Measurements from ENCODE around the gene MAP7D3. TPM values are rescaled to one million over a fixed set of nuclear protein-coding genes. Genes with fewer than 3 reads are reported as not detected.

Gene MAP7D3
- total and polyA plus RNA-seq, 4 donors = 7.7 to 13.7 (median 8.7) TPM

- H3K9me3 ChIP-seq (ENCODE audit: control insufficient read depth, insufficient read depth, low read length) = no peaks in the 10 kb centered on the region
- H3K4me3 ChIP-seq (ENCODE audit: low read depth, low read length) = no peak overlapping the region
- no peaks in the 10 kb centered on the region for H3K4me1 ChIP-seq (ENCODE audit: control insufficient read depth, insufficient read depth, low read length)
- peaks cover 5% of the 10 kb centered on the region for H3K27me3 ChIP-seq (ENCODE audit: control insufficient read depth, insufficient read depth, low read length)
- no peak overlapping the region for H3K27ac ChIP-seq (ENCODE audit: low read depth, low read length)
- H3K36me3 ChIP-seq (ENCODE audit: control insufficient read depth, insufficient read depth, low read length) = peaks cover 5% of the 10 kb centered on the region
- no peak for DNase-seq (ENCODE audit: low read depth in 4 of 6, low spot score in 6 of 6)
Measured at GRCh38 chrX:136227074-136227473, 24.1 kb downstream of the MAP7D3 start.

- H3K4me1 ChIP-seq (ENCODE audit: control insufficient read depth, insufficient read depth, low read length) = no peaks in the 10 kb centered on the region
- H3K4me3 ChIP-seq (ENCODE audit: low read depth, low read length) = no peak overlapping the region
- no peaks in the 10 kb centered on the region for H3K36me3 ChIP-seq (ENCODE audit: control insufficient read depth, insufficient read depth, low read length)
- DNase-seq (ENCODE audit: low read depth in 4 of 6, low spot score in 6 of 6) = no peak
- WGBS (ENCODE audit: insufficient coverage) = 100% methylated on average over 2 of the region's 3 CpGs
- no peaks in the 10 kb centered on the region for H3K27me3 ChIP-seq (ENCODE audit: control insufficient read depth, insufficient read depth, low read length)
- no peak overlapping the region for H3K27ac ChIP-seq (ENCODE audit: low read depth, low read length)
- H3K9me3 ChIP-seq (ENCODE audit: control insufficient read depth, insufficient read depth, low read length) = no peaks in the 10 kb centered on the region
Measured at GRCh38 chrX:136221851-136222513, 29.2 kb downstream of the MAP7D3 start.

GRCh38 chrX:136220951-136221350, 30.2 kb downstream of the MAP7D3 start:
- H3K9me3 ChIP-seq (ENCODE audit: control insufficient read depth, insufficient read depth, low read length) = no peaks in the 10 kb centered on the region
- DNase-seq (ENCODE audit: low read depth in 4 of 6, low spot score in 6 of 6) = no peak
- no peaks in the 10 kb centered on the region for H3K4me1 ChIP-seq (ENCODE audit: control insufficient read depth, insufficient read depth, low read length)
- no peak overlapping the region for H3K27ac ChIP-seq (ENCODE audit: low read depth, low read length)
- 76% methylated on average over 3 of the region's 3 CpGs for WGBS (ENCODE audit: insufficient coverage)
- no peak overlapping the region for H3K4me3 ChIP-seq (ENCODE audit: low read depth, low read length)
- H3K27me3 ChIP-seq (ENCODE audit: control insufficient read depth, insufficient read depth, low read length) = no peaks in the 10 kb centered on the region
- H3K36me3 ChIP-seq (ENCODE audit: control insufficient read depth, insufficient read depth, low read length) = no peaks in the 10 kb centered on the region

- Histone ChIP-seq H3K4me3 (ENCODE audit: low read depth, low read length) (no peak overlapping the region), H3K9me3 (ENCODE audit: control insufficient read depth, insufficient read depth, low read length) (no peaks in the 10 kb centered on the region), H3K27me3 (ENCODE audit: control insufficient read depth, insufficient read depth, low read length) (no peaks in the 10 kb centered on the region), H3K4me1 (ENCODE audit: control insufficient read depth, insufficient read depth, low read length) (no peaks in the 10 kb centered on the region), H3K27ac (ENCODE audit: low read depth, low read length) (no peak overlapping the region), H3K36me3 (ENCODE audit: control insufficient read depth, insufficient read depth, low read length) (no peaks in the 10 kb centered on the region)
- WGBS (ENCODE audit: insufficient coverage) = no CpG with 5 or more reads among the region's 4 CpGs
- no peak for DNase-seq (ENCODE audit: low read depth in 4 of 6, low spot score in 6 of 6)
Measured at GRCh38 chrX:136220540-136220939, 30.7 kb downstream of the MAP7D3 start.

GRCh38 chrX:136219893-136220292, 31.3 kb downstream of the MAP7D3 start:
- 75% methylated on average over 2 of the region's 5 CpGs for WGBS (ENCODE audit: insufficient coverage)
- H3K27ac ChIP-seq (ENCODE audit: low read depth, low read length) = no peak overlapping the region
- no peaks in the 10 kb centered on the region for H3K9me3 ChIP-seq (ENCODE audit: control insufficient read depth, insufficient read depth, low read length)
- DNase-seq (ENCODE audit: low read depth in 4 of 6, low spot score in 6 of 6) = no peak
- H3K4me1 ChIP-seq (ENCODE audit: control insufficient read depth, insufficient read depth, low read length) = no peaks in the 10 kb centered on the region
- no peak overlapping the region for H3K4me3 ChIP-seq (ENCODE audit: low read depth, low read length)
- no peaks in the 10 kb centered on the region for H3K36me3 ChIP-seq (ENCODE audit: control insufficient read depth, insufficient read depth, low read length)
- no peaks in the 10 kb centered on the region for H3K27me3 ChIP-seq (ENCODE audit: control insufficient read depth, insufficient read depth, low read length)

- Histone ChIP-seq H3K4me3 (ENCODE audit: low read depth, low read length) (no peak overlapping the region), H3K27ac (ENCODE audit: low read depth, low read length) (no peak overlapping the region), H3K4me1 (ENCODE audit: control insufficient read depth, insufficient read depth, low read length) (no peaks in the 10 kb centered on the region), H3K27me3 (ENCODE audit: control insufficient read depth, insufficient read depth, low read length) (no peaks in the 10 kb centered on the region), H3K9me3 (ENCODE audit: control insufficient read depth, insufficient read depth, low read length) (no peaks in the 10 kb centered on the region), H3K36me3 (ENCODE audit: control insufficient read depth, insufficient read depth, low read length) (peaks cover 5% of the 10 kb centered on the region)
- no peak for DNase-seq (ENCODE audit: low read depth in 4 of 6, low spot score in 6 of 6)
Measured at GRCh38 chrX:136215559-136215958, 35.6 kb downstream of the MAP7D3 start.

GRCh38 chrX:136214551-136214950, 36.6 kb downstream of the MAP7D3 start:
- 73% methylated on average over 7 of the region's 7 CpGs for WGBS (ENCODE audit: insufficient coverage)
- DNase-seq (ENCODE audit: low read depth in 4 of 6, low spot score in 6 of 6) = no peak
- H3K27me3 ChIP-seq (ENCODE audit: control insufficient read depth, insufficient read depth, low read length) = no peaks in the 10 kb centered on the region

GRCh38 chrX:136212557-136213111, 38.6 kb downstream of the MAP7D3 start:
- no peaks in the 10 kb centered on the region for H3K9me3 ChIP-seq (ENCODE audit: control insufficient read depth, insufficient read depth, low read length)
- WGBS (ENCODE audit: insufficient coverage) = 74% methylated on average over 17 of the region's 17 CpGs
- H3K36me3 ChIP-seq (ENCODE audit: control insufficient read depth, insufficient read depth, low read length) = peaks cover 17% of the 10 kb centered on the region
- no peak overlapping the region for H3K27ac ChIP-seq (ENCODE audit: low read depth, low read length)
- no peak overlapping the region for H3K4me3 ChIP-seq (ENCODE audit: low read depth, low read length)
- DNase-seq (ENCODE audit: low read depth in 4 of 6, low spot score in 6 of 6) = no peak
- no peaks in the 10 kb centered on the region for H3K27me3 ChIP-seq (ENCODE audit: control insufficient read depth, insufficient read depth, low read length)
- H3K4me1 ChIP-seq (ENCODE audit: control insufficient read depth, insufficient read depth, low read length) = no peaks in the 10 kb centered on the region

More at GRCh38 chrX:136214551-136214950, 36.6 kb downstream of the MAP7D3 start:
- H3K9me3 ChIP-seq (ENCODE audit: control insufficient read depth, insufficient read depth, low read length) = no peaks in the 10 kb centered on the region
- no peak overlapping the region for H3K4me3 ChIP-seq (ENCODE audit: low read depth, low read length)
- peaks cover 6% of the 10 kb centered on the region for H3K36me3 ChIP-seq (ENCODE audit: control insufficient read depth, insufficient read depth, low read length)
- no peak overlapping the region for H3K27ac ChIP-seq (ENCODE audit: low read depth, low read length)
- H3K4me1 ChIP-seq (ENCODE audit: control insufficient read depth, insufficient read depth, low read length) = no peaks in the 10 kb centered on the region

GRCh38 chrX:136211766-136212556, 39.2 kb downstream of the MAP7D3 start:
- no peak overlapping the region for H3K4me3 ChIP-seq (ENCODE audit: low read depth, low read length)
- peaks cover 2% of the 10 kb centered on the region for H3K4me1 ChIP-seq (ENCODE audit: control insufficient read depth, insufficient read depth, low read length)
- WGBS (ENCODE audit: insufficient coverage) = 57% methylated on average over 9 of the region's 11 CpGs
- H3K9me3 ChIP-seq (ENCODE audit: control insufficient read depth, insufficient read depth, low read length) = no peaks in the 10 kb centered on the region
- peaks cover 23% of the 10 kb centered on the region for H3K36me3 ChIP-seq (ENCODE audit: control insufficient read depth, insufficient read depth, low read length)
- DNase-seq (ENCODE audit: low read depth in 4 of 6, low spot score in 6 of 6) = no peak
- H3K27me3 ChIP-seq (ENCODE audit: control insufficient read depth, insufficient read depth, low read length) = no peaks in the 10 kb centered on the region
- no peak overlapping the region for H3K27ac ChIP-seq (ENCODE audit: low read depth, low read length)

- peaks cover 14% of the 10 kb centered on the region for H3K4me1 ChIP-seq (ENCODE audit: control insufficient read depth, insufficient read depth, low read length)
- no peaks in the 10 kb centered on the region for H3K9me3 ChIP-seq (ENCODE audit: control insufficient read depth, insufficient read depth, low read length)
- no peak overlapping the region for H3K4me3 ChIP-seq (ENCODE audit: low read depth, low read length)
- H3K36me3 ChIP-seq (ENCODE audit: control insufficient read depth, insufficient read depth, low read length) = peaks cover 33% of the 10 kb centered on the region
- 80% methylated on average over 1 of the region's 5 CpGs for WGBS (ENCODE audit: insufficient coverage)
- H3K27me3 ChIP-seq (ENCODE audit: control insufficient read depth, insufficient read depth, low read length) = peaks cover 2% of the 10 kb centered on the region
- DNase-seq (ENCODE audit: low read depth in 4 of 6, low spot score in 6 of 6) = no peak
- H3K27ac ChIP-seq (ENCODE audit: low read depth, low read length) = no peak overlapping the region
Measured at GRCh38 chrX:136210806-136211205, 40.4 kb downstream of the MAP7D3 start.

Measured in spinal cord (tissue), 10 donors.